Stimulated activated CD8-positive, alpha-beta memory T cell treated with anti-CD3 and anti-CD28 coated beads, Interleukin-12 subunit alpha, Interleukin-12 subunit beta, amount 100 ng/mL, for 4 hours (primary cell): Measurements from ENCODE around the gene PPP1R14C.

ENCODE experiments used
- DNase-seq: peaks from one replicate; pipeline ENCODE4 v3.0.0-alpha.2; 2020; ENCODE audit warnings: low read depth

PPP1R14C gene

GRCh38 chr6:150138638-150139037, 4.2 kb upstream of the PPP1R14C start:
- no peak for DNase-seq

- no peak for DNase-seq
These were observed 3.3 kb upstream of the PPP1R14C start for GRCh38 chr6:150139533-150139932.

- no peak for DNase-seq
These were observed 2.4 kb upstream of the PPP1R14C start for GRCh38 chr6:150140236-150140969.

GRCh38 chr6:150142097-150142669, 661 bp upstream of the PPP1R14C start:
- DNase-seq: no peak

- no peak for DNase-seq
These were observed 861 bp downstream of the PPP1R14C start for GRCh38 chr6:150143516-150144293.

- no peak for DNase-seq
These were observed 1.5 kb downstream of the PPP1R14C start for GRCh38 chr6:150144294-150144868.

GRCh38 chr6:150145427-150145826, 2.6 kb downstream of the PPP1R14C start:
- DNase-seq: no peak

GRCh38 chr6:150145830-150146229, 3.0 kb downstream of the PPP1R14C start:
- no peak for DNase-seq

GRCh38 chr6:150146436-150146835, 3.6 kb downstream of the PPP1R14C start:
- no peak for DNase-seq

- no peak for DNase-seq
These were observed 6.3 kb downstream of the PPP1R14C start for GRCh38 chr6:150149146-150149545.

GRCh38 chr6:150150458-150150820, 7.6 kb downstream of the PPP1R14C start:
- no peak for DNase-seq

- no peak for DNase-seq
These were observed 8.2 kb downstream of the PPP1R14C start for GRCh38 chr6:150150821-150151646.

GRCh38 chr6:150152891-150153876, 10.3 kb downstream of the PPP1R14C start:
- no peak for DNase-seq

- DNase-seq: no peak
These were observed 11.2 kb downstream of the PPP1R14C start for GRCh38 chr6:150153905-150154492.

GRCh38 chr6:150156460-150156859, 13.6 kb downstream of the PPP1R14C start:
- no peak for DNase-seq

GRCh38 chr6:150157081-150157480, 14.2 kb downstream of the PPP1R14C start:
- no peak for DNase-seq

- DNase-seq: no peak
These were observed 16.9 kb downstream of the PPP1R14C start for GRCh38 chr6:150159757-150160156.

- DNase-seq: no peak
These were observed 21.1 kb downstream of the PPP1R14C start for GRCh38 chr6:150163970-150164369.

GRCh38 chr6:150165020-150165702, 22.3 kb downstream of the PPP1R14C start:
- DNase-seq: no peak

- no peak for DNase-seq
These were observed 24.6 kb downstream of the PPP1R14C start for GRCh38 chr6:150167479-150167873.
